PC-3 (cell line): ENCODE data around the gene CLDN24. TPM values are rescaled to one million over a fixed set of nuclear protein-coding genes. Genes with fewer than 3 reads are reported as not detected.

Experiments
- ATAC-seq: fragments of 200-7000 bp; cut with Tn5 transposase; 2 replicates; pipeline ENCODE4 v1.9.1; 2020; ENCODE audit warnings: mild to moderate bottlenecking, moderate library complexity
- BruUV-seq: library from RNA; stranded (reverse); fragments of 400-500 nt; replicated peaks from 2 replicates; lab custom pipeline; 2021; lab: Mats Ljungman, UMichigan
- CTCF ChIA-PET: fragments of 300-600 bp; sonication (Branson Sonifier 250); formaldehyde crosslinking; loops from one replicate; lab custom pipeline; 2022; ENCODE audit warnings: antibody characterized with exemption; lab: Charles Lee
- POLR2A ChIA-PET: fragments of 300-600 bp; sonication (Branson Sonifier 250); formaldehyde crosslinking; loops from one replicate; lab custom pipeline; 2022; ENCODE audit warnings: antibody characterized with exemption; ENCODE audit not compliant: unreplicated experiment; lab: Charles Lee
- DNase-seq: peaks from one replicate; pipeline ENCODE4 v3.0.0-alpha.2; 2015
- H2AFZ ChIP-seq: fragments of 300-600 bp; sonication (generic); 2 replicates; pipeline ENCODE4 v1.6.0; 2016; ENCODE audit warnings: antibody characterized with exemption, low read length
- H3F3A ChIP-seq: fragments of 300-600 bp; sonication (generic); one replicate; pipeline ENCODE4 v1.6.0; 2017; ENCODE audit warnings: antibody characterized with exemption, low read length, control low read depth, mild to moderate bottlenecking; ENCODE audit not compliant: unreplicated experiment
- H3K27ac ChIP-seq: fragments of 300-600 bp; sonication (generic); 2 replicates; pipeline ENCODE4 v1.5.1; 2016; ENCODE audit warnings: mild to moderate bottlenecking, low read length
- H3K27me3 ChIP-seq: fragments of 300-600 bp; sonication (generic); 2 replicates; pipeline ENCODE4 v1.6.1; 2016; ENCODE audit warnings: low read length, mixed read lengths
- H3K36me3 ChIP-seq: fragments of 300-600 bp; sonication (generic); 2 replicates; pipeline ENCODE4 v1.6.1; 2016; ENCODE audit warnings: low read depth, mixed run types, low read length, mixed read lengths
- H3K4me1 ChIP-seq: fragments of 300-600 bp; sonication (generic); 2 replicates; pipeline ENCODE4 v1.5.1; 2016; ENCODE audit warnings: low read length; ENCODE audit not compliant: insufficient read depth
- H3K4me2 ChIP-seq: fragments of 300-600 bp; sonication (generic); 2 replicates; pipeline ENCODE4 v1.6.0; 2016; ENCODE audit warnings: low read length
- H3K4me3 ChIP-seq: fragments of 300-600 bp; sonication (generic); 2 replicates; pipeline ENCODE4 v1.5.1; 2016; ENCODE audit warnings: mild to moderate bottlenecking, low read length, mixed read lengths
- H3K79me2 ChIP-seq: fragments of 300-600 bp; sonication (generic); 2 replicates; pipeline ENCODE4 v1.6.1; 2017; ENCODE audit warnings: low read length, mixed read lengths
- H3K9ac ChIP-seq: fragments of 300-600 bp; sonication (generic); 2 replicates; pipeline ENCODE4 v1.6.0; 2016; ENCODE audit warnings: mild to moderate bottlenecking, low read length
- H3K9me2 ChIP-seq: fragments of 300-600 bp; sonication (generic); replicated peaks from 2 replicates; pipeline ENCODE4 v1.6.1; 2016; ENCODE audit warnings: mixed run types, low read length, mixed read lengths
- H3K9me3 ChIP-seq: fragments of 300-600 bp; sonication (generic); 2 replicates; pipeline ENCODE4 v1.6.1; 2016; ENCODE audit warnings: low read length, mixed read lengths
- H4K20me1 ChIP-seq: fragments of 300-600 bp; sonication (generic); 2 replicates; pipeline ENCODE4 v1.6.1; 2016; ENCODE audit warnings: low read length, mixed read lengths
- CTCF ChIP-seq: fragments of 300-600 bp; sonication (generic); conservative IDR thresholded peaks from 2 replicates; pipeline ENCODE4 v1.5.1; 2017; ENCODE audit warnings: antibody characterized with exemption, low read depth, mild to moderate bottlenecking, low read length
- EZH2 ChIP-seq: fragments of 300-600 bp; sonication (generic); IDR thresholded peaks from one replicate; pipeline ENCODE4 v1.6.1; 2017; ENCODE audit warnings: antibody characterized with exemption, mild to moderate bottlenecking, low read length; ENCODE audit not compliant: unreplicated experiment
- EZH2phosphoT487 ChIP-seq: fragments of 300-600 bp; sonication (generic); IDR thresholded peaks from 2 replicates; pipeline ENCODE4 v1.6.1; 2018; ENCODE audit warnings: mild to moderate bottlenecking, antibody characterized with exemption, low read length, borderline replicate concordance
- intact Hi-C: fragments of 100-400 bp; cut with micrococcal nuclease; formaldehyde crosslinking; loops from 2 replicates; pipeline ENCODE4 v1.9.0; 2023
- total RNA-seq: library from RNA; depleted of rRNA; stranded (reverse); fragments of >200 nt; gene quantifications from 2 replicates; pipeline ENCODE4 v1.2.3, GENCODE V29; 2014

Gene CLDN24
- total RNA-seq, 1 experiment from 2014 or later: not detected

GRCh38 chr4:183329954-183330742 lies 7.9 kb upstream of the CLDN24 start:
- CTCF ChIA-PET: no interaction called here

GRCh38 chr4:183329244-183329643 lies 7.0 kb upstream of the CLDN24 start:
- Histone ChIP-seq H3K27ac (0 out of 2 replicates have a peak overlapping the region, but pooled peaks have one; percentile 6), H3F3A (no peaks in the 10 kb centered on the region), H3K4me1 (peaks cover 16% of the 10 kb centered on the region), H2AFZ (no peak overlapping the region), H3K9me3 (peaks cover 8% of the 10 kb centered on the region), H3K4me3 (no peak overlapping the region), H3K9me2 (no peaks in the 10 kb centered on the region), H3K4me2 (no peak overlapping the region), H3K27me3 (no peaks in the 10 kb centered on the region), H3K36me3 (no peaks in the 10 kb centered on the region; the same call in 1 of the 2 replicates), H4K20me1 (no peaks in the 10 kb centered on the region), H3K9ac (no peak overlapping the region), H3K79me2 (no peaks in the 10 kb centered on the region)
- ATAC-seq: no peak
- ChIA-PET POLR2A (no interaction called here), CTCF (no interaction called here)
- intact Hi-C loops: no loop called here
- no TSS peak for BruUV-seq
- no peak for TF ChIP-seq CTCF
- no peak for TF ChIP-seq EZH2
- TF ChIP-seq EZH2phosphoT487: no peak
- no peak for DNase-seq

More at GRCh38 chr4:183329954-183330742, 7.9 kb upstream of the CLDN24 start:
- Histone ChIP-seq H3K4me1 (peaks cover 25% of the 10 kb centered on the region), H3K9ac (no peak overlapping the region), H3K79me2 (no peaks in the 10 kb centered on the region), H3K27me3 (no peaks in the 10 kb centered on the region), H4K20me1 (no peaks in the 10 kb centered on the region), H3F3A (peaks cover 3% of the 10 kb centered on the region), H3K27ac (no peak overlapping the region), H3K9me3 (peaks cover 8% of the 10 kb centered on the region), H3K9me2 (no peaks in the 10 kb centered on the region), H3K36me3 (no peaks in the 10 kb centered on the region; the same call in 1 of the 2 replicates), H2AFZ (no peak overlapping the region), H3K4me2 (no peak overlapping the region), H3K4me3 (no peak overlapping the region)
- intact Hi-C loops: loop anchor here (5.0 kb wide), 1 partner anchor 67 kb away; no protein-coding TSS in a partner anchor
- no peak for ATAC-seq
- BruUV-seq: no TSS peak
- no peak for TF ChIP-seq EZH2
- TF ChIP-seq CTCF: no peak
- TF ChIP-seq EZH2phosphoT487: no peak
- POLR2A ChIA-PET: interaction anchor here (0.6 kb wide), 1 partner anchor 729 kb away, joined by 3 read pairs; no protein-coding TSS in a partner anchor
- DNase-seq: no peak

GRCh38 chr4:183328832-183329231 lies 6.6 kb upstream of the CLDN24 start:
- TF ChIP-seq EZH2: no peak
- no peak for TF ChIP-seq EZH2phosphoT487
- no peak for TF ChIP-seq CTCF
- ATAC-seq (peak; percentile 62), DNase-seq (peak; percentile 12)
- Histone ChIP-seq H3K4me2 (no peak overlapping the region), H2AFZ (no peak overlapping the region), H3K27ac (peak overlapping the region; percentile 6; the same call in 1 of the 2 replicates), H3K36me3 (no peaks in the 10 kb centered on the region; the same call in 1 of the 2 replicates), H3K9me3 (peaks cover 8% of the 10 kb centered on the region), H3K9ac (no peak overlapping the region), H4K20me1 (no peaks in the 10 kb centered on the region), H3K79me2 (no peaks in the 10 kb centered on the region), H3K4me3 (no peak overlapping the region), H3K4me1 (peaks cover 13% of the 10 kb centered on the region), H3K9me2 (no peaks in the 10 kb centered on the region), H3K27me3 (no peaks in the 10 kb centered on the region), H3F3A (no peaks in the 10 kb centered on the region)
- no TSS peak for BruUV-seq
- ChIA-PET POLR2A (no interaction called here), CTCF (no interaction called here)
- intact Hi-C loops: no loop called here
